Raji (cell line): ENCODE results near the gene FCHO2.

Source experiments
- POLR2A ChIP-seq: IDR thresholded peaks from 2 replicates; pipeline ENCODE4 v1.6.1; 2011; ENCODE audit warnings: low read depth, low read length, control low read depth; ENCODE audit not compliant: insufficient read depth

The FCHO2 gene

DNA sequence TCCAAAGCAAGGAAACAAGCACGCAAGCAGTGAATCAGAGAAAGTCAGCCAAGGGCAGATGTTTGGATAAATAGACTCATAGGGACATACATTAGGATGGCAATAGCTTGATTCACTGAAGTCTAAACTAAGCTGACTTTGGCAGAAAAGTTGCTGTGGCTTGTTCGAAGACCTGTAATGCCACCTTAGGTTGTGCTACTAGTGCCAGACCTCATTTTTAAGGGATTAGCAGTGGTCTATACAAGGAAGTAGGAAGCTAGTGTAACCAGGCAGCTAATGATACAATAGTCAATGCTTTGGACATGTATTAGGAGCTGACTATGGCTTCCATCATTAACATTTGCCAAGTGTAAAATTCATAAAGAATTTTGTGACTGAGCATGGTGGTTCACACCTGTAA lies 63.1 kb downstream of the FCHO2 start:
- no peak for TF ChIP-seq POLR2A

DNA sequence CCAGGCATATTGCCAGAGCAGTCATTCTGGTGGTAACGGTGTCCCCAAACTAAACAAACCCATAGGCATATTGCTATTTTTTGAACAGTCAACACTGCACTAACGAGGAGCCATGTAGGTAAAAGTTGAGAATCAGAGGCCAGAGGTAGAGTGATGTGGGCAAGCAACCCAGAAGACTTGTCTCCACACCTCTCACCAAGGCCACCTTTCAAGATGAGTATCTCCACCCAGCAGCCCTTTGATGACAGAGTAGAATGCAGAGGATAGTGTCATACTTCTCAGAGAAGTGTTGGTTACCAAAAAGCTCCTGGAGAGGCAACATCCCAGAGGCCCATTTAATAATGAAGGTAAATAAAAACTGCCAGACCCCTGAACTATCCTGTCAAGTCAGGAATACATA lies 63.9 kb downstream of the FCHO2 start:
- no peak for TF ChIP-seq POLR2A

DNA sequence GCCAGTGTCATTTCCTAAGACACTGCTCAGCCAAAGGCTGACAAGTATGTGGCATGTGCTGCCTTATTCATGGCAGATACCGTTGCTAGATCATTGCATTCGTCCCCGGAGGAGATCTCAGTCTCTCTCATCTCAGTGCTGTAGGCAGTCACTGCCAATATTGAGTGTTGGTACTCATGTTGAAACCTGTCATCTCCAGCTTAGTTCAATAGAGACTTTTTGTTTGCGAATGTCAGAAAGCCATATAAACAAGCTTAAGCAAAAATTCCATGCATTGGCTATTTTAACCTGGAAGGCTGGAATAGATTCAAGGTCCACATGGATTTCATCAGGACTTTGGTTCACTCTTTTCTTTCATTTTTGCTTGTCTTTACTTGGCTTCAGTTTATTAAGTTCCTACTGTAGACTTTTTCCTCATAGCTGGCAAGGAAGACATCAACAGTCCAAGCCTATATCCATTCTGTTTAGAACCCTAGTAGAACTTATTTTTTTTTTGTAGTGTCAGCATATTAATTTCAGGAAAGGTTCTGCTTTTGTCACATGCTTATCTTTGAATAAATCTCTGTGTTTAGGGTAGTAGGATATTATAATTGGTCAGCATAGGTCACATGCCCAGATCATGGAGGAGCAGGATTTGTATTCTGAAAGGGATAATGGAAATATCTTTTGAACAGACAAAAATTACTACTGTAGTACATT lies 66.8 kb downstream of the FCHO2 start:
- no peak for TF ChIP-seq POLR2A

DNA sequence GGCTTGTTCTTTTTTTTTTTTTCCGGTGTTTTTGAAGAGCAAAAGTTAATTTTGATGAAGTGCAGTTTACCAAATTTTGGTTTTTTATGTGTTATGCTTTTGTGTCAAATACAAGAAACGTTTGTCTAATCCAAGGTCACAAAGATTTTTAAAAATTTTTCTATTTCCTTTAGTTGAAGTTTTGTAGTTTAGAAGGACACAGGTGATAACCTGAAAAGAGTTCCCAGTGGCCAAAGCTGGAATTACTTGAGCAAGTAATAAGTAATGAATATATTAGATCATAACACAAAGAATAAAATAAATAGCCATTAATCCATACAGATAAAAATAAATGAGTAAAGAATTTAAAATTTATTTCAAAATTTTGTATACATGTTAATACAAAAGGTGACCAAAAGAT lies 71.5 kb downstream of the FCHO2 start:
- TF ChIP-seq POLR2A, result no peak

DNA sequence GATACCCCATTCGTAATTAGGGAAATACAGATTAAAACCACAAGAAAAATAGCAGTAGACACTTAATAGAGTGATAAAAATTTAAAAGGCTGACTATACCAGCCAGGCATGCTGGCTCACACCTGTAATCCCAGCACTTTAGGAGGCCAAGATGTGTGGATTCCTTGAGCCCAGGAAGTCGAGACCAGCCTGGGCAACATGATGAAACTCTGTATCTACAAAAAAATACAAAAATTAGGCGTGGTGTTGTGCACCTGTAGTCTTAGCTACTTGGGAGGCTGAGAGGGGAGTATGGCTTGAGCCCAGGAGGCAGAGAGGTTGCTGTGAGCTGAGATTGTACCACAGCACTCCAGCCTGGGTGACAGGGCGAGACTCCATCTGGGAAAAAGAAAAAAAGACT lies 72.0 kb downstream of the FCHO2 start:
- no peak for TF ChIP-seq POLR2A

DNA sequence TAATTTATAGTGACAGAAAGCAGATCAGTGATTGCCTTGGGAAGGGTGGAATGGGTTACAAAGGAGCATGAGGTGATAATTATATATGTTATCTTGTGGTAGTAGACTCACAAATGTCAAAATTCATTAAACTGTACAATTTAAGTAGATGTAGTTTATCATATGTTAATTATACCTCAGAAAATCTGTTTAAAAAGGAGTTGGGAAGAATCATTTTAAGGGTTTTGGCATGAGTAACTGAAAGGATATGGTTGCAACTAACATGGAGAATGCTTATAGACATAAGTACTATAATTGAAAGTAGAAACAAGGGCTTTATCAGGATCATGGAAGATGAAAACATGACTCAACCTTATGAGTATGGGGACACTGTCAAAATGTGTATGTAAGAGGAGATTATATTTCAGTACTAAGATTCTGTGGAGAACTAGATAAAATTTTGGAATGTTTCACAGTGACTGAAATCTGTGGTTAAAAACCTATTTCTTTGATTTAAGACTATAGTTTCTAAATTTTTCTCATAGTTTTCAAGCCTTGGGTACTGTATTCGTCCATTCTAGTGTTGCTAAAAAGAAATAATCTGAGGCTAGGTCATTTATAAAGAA lies 73.3 kb downstream of the FCHO2 start:
- TF ChIP-seq POLR2A, result no peak

DNA sequence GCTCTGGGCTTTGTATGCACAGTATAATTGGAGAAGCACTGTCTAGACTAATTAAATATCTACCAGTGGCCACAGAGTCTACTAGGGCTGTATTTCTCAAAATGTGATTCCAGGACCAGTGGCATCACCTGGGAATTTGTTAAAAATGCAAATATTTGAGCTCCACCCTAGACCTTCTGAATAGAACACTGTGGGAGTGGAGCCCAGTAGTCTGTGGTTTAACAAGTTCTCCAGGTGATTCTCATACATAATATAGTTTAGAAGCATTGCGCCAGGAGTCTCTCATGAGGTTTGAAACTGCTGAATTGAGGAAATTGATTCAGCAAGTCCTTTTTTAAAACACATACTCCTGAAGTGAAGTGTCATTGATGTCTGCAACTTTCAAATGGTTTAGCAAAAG lies 74.7 kb downstream of the FCHO2 start:
- TF ChIP-seq POLR2A, result no peak

DNA sequence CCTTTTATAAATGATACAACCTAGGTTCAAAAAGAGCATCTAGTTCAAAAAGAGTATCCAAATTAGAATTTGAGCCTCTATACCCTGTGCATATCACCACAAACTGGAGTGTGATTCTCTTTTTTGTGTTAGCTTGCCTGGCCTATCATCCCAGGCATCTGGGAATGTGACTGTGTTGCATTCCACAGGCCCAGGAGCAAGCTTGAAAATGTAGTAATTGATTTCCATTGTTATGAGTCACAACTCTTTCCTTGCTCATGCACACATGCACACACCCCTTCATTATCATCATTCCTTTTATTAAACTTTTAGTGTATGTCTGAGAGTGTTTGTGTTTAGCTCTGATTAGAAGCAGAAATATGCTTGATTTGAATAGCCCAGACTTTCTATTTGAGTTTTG lies 75.2 kb downstream of the FCHO2 start:
- TF ChIP-seq POLR2A, result no peak

DNA sequence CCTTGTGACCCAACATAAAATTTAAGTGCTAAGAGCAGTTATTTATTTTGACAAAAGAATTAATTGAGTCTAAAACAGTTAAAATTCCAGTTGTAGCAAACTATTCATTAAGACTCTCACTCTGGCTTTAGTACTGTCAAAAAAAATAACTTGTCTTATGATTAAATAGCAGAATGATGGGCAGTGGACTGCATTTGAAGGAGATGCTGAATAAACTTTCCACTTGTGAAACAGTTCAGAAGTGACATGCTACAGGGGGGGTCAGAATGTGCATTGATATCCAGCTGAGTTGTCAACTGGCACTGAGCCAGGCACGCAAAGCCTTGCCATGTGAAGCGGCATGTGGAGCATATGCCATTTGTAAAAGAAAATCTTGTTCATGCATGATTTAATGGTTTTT lies 76.0 kb downstream of the FCHO2 start:
- TF ChIP-seq POLR2A, result no peak

DNA sequence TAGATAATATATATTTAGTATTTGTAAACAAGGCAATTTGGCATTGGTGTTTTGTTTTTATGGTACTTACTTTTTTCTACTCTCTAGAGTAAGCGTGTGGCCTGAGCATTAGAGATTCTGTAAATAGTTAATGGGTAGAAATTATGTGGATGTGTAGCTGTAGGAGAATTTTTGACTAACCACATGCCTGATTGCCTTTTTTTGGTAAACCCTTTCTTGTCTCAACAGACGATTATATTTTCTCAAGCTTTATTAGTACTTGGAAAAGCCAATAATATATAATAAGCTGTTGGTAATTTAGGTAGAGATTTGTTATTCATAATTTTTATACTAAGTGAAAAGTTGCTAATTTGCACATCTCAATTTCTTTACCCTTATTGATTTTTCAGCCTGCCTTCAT lies 76.8 kb downstream of the FCHO2 start:
- TF ChIP-seq POLR2A, result no peak

DNA sequence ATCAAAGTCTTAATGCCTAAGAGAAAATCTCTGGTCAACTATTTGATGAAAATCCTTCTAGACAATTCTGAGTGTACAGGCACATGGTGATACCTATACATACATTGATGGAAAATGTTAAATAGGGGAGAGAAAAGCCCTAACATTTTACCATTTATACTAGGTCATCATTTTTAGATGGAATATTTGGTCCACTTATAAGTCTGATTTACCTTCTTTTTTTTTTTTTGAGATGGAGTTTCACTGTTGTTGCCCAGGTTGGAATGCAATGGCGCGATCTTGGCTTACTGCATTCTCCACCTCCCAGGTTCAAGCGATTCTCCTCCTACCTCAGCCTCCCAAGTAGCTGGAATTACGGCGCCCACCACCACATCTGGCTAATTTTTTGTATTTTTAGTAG lies 81.7 kb downstream of the FCHO2 start:
- no peak for TF ChIP-seq POLR2A

DNA sequence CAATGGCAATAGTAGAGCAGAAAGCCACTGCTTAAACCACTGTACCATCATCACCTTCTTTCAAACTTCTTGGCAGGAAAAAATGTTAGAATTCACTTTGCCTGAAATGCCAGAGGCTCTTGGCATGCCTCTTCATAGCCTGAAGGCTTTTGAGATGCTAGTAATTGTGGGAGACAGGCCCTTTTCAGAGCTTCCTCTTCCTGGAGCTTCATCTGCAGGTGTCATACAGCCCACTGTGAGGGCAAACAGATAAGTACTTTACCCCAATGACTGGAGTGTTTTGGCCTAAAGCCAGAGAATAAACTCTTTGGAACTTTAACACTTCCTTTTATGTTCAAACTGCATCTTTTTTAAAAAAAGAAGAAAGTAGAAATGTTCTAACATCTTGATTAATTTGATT lies 83.2 kb downstream of the FCHO2 start:
- TF ChIP-seq POLR2A, result no peak

DNA sequence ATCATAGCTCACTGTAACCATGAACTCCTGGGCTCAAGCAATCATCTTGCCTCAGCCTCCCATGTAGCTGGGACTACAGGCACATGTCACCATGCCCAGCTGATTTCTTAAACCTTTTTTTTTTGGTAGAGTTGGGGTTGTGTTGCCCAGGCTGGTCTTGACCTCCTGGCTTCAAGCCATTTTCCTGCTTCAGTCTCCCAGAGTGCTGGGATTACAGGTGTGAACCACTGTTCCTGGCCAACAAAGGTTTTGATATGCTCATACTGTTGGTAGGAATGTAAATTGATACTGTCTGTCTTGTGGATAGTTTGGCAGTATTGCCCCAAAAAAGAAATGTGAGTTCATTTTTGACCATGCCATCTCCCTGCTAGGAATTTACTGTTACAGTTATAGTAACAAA lies 87.2 kb downstream of the FCHO2 start:
- no peak for TF ChIP-seq POLR2A

DNA sequence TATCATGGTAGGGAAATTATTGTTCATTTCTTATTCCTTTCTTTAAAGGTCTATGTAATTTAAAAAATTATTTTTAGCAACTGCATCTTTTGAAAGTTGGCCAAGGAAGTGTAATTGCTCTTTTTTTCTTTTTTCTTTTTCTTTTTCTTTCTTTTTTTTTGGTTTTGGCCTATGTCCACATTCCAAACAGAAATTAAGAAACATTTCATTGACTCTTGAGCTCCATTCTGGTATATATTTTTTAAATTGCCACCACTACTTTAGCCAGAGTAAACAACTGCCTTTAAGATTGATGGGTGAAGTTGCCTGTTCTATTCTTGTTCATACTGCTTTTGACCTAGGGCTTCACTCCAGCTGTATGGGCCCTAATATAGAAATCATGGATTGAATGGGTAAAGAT lies 88.7 kb downstream of the FCHO2 start:
- TF ChIP-seq POLR2A, result no peak

DNA sequence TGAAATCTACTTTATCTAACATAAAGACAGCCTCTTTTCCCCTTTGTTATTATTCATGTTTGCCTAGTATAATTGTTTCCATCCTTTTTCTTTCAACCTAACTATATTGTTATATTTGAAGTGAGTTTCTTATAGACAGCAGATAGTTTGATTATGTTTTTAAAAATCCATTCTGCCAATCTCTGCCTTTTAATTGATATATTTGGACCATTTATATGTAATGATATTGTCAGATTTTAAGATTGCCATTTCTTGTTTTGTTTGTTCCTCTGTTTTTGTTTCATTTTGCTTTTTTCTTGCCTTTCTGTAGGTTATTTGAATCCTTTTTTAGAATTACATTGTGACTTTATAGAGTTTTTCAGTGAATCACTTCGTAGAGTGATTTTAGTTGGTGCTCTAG lies 89.8 kb downstream of the FCHO2 start:
- no peak for TF ChIP-seq POLR2A

DNA sequence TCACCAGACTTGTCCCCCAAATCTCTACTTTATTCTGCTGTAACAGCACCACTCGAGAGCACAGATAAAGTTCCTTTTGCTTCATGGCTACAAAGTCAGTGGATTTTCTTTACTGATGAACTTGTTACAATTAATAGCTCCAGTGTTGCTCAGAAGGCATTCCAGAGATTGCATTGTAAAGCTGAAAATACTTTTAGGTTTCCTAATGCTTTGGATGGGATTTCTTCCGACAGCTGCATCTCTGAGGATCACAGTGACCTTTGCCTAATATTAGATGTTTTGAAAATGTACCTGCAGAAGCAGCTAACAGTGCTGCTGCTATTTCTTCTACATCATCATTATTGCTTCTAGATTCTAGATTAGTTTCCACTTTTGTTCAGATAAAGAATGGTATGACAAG lies 105.8 kb downstream of the FCHO2 start:
- no peak for TF ChIP-seq POLR2A

DNA sequence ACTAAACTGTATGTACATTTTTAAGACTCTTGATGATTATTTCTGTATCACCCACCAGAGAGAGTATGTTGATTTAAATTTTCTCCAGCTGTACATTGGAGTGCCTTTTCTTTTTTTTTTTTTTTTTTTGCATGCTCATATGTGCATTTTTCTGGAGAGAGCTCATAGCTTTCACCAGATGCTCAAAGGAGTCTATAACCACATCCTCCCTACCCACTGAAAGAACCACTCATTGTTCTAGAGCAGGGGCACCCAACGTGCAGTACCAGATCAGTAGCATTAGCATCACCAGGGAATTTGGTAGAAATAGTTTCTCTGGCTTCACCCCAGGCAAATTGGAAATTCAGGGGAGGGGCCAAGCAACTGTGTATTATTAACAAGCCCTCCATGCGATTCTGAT lies 110.6 kb downstream of the FCHO2 start:
- no peak for TF ChIP-seq POLR2A
